A673 (cell line): ENCODE results near the gene OR5D14.

ENCODE experiments used
- EZH2 ChIP-seq: fragments of 200-600 bp; sonication (generic); IDR thresholded peaks from 2 replicates; pipeline ENCODE4 v1.6.1; 2017; ENCODE audit warnings: borderline replicate concordance, low read depth, mild to moderate bottlenecking, mixed read lengths, antibody characterized with exemption, low read length; ENCODE audit not compliant: poor library complexity, severe bottlenecking
- TF ChIP-seq, protein P1 (sequence below): fragments of 300-800, 200-600 bp; sonication (generic); conservative IDR thresholded peaks from 2 replicates; pipeline ENCODE4 v1.5.1; 2017; ENCODE audit warnings: low read depth, mild to moderate bottlenecking, antibody characterized with exemption, low read length, moderate library complexity, mixed read lengths

- no peak for TF ChIP-seq EZH2
- TF ChIP-seq, protein P1, sequence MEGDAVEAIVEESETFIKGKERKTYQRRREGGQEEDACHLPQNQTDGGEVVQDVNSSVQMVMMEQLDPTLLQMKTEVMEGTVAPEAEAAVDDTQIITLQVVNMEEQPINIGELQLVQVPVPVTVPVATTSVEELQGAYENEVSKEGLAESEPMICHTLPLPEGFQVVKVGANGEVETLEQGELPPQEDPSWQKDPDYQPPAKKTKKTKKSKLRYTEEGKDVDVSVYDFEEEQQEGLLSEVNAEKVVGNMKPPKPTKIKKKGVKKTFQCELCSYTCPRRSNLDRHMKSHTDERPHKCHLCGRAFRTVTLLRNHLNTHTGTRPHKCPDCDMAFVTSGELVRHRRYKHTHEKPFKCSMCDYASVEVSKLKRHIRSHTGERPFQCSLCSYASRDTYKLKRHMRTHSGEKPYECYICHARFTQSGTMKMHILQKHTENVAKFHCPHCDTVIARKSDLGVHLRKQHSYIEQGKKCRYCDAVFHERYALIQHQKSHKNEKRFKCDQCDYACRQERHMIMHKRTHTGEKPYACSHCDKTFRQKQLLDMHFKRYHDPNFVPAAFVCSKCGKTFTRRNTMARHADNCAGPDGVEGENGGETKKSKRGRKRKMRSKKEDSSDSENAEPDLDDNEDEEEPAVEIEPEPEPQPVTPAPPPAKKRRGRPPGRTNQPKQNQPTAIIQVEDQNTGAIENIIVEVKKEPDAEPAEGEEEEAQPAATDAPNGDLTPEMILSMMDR, result no peak
Observed at GRCh38 chr11:55826919-55827318, 31.6 kb downstream of the OR5D14 start, which contains the start of gene OR5L2.
